Stimulated activated CD4-positive, alpha-beta T cell treated with anti-CD3 and anti-CD28 coated beads, Interleukin-2, amount 100 ng/mL, for 24 hours (primary cell): ENCODE measurements around the gene NCAN.
"Not testable (repeated sequence)": the region's sequence is repeated elsewhere in the genome, so short reads cannot be mapped to it uniquely, and the experiment has no call there.

Experiments used
- DNase-seq, 2 donors: peaks; one replicate each; pipeline ENCODE4 v3.0.0-alpha.2; 2020

NCAN gene

DNA sequence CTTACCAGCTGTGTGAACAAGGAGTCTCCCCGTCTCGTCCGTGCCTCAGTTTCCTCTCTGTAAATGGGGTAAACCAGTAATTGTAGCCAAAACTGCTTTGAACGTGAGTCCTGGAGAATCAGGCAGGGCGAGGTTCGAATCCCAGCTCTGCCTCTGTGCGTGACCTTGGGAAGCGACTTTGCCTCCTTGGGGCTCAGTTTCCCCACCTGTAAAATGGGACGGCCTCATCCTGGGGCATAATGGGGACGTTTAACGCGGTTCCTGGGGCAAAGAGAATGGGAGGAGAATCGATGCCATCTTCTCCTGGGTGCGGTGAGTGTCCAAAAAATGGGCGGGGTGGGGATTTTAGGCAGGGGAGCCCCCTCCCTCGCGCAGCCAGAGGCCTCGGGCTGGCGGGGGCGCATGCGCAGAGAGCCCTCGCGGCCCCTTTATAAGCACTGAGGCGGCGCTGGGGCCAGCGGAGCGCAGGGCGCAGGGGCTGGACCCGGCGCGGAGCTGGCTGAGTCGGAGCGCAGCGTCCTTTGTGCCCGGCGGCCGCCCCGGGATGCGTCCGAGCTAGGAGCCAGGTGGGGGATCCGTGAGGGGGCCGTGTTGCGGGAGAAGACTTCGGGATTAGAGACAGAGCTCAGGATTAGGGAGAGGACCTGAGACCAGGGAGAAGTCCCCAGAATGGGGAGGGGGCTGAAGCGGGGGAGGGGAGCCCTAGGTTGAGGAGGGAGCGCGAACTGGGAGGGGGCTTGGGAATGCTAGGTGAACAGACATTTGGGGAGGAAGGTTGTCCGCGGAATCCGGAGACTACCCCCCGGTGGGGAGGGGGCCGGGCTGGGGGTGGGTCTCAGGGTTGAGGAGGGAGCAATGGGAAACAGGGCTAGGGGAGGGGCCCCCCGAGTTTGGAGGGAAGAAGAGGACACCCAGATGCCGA, at the start of gene NCAN:
Gene NCAN, plus strand, starts transcription at position 460 of the 922 bp plus-strand sequence. CDS start 4,996 bp downstream, outside the sequence.
- no peak for DNase-seq

DNA sequence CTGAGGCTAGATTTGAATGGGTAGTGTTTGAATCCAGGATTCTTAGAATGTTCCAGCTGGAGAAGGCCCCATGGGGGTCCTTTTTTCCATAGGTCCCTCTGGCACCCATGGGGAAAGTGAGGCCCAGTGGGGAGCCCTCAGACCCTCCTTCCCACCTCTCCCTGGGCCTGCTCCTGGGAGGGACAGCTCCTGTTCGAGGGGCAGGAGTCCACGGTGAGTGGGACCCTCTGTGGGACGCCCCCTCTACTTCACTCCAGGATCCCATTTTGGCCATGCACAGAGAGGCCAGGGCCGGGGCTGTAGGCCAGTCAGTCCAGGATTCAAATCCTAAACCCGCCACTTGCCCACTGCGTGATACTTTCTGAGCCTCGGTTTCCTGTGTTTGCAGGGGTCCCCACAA, 49.3 kb upstream of the NCAN start:
- no peak for DNase-seq

GRCh38 chr19:19165396-19165795, 46.4 kb upstream of the NCAN start:
- DNase-seq, result no peak

- DNase-seq, result no peak
Observed at GRCh38 chr19:19167612-19168011, 44.1 kb upstream of the NCAN start.

- no peak for DNase-seq
Observed at GRCh38 chr19:19169236-19170052, 42.3 kb upstream of the NCAN start.

GRCh38 chr19:19170053-19170872, 41.5 kb upstream of the NCAN start, which contains the start of gene MEF2B:
Gene MEF2B, minus strand, starts transcription at chr19:19170263. Its CDS starts 19,528 bp downstream, at chr19:19150735.
- peak; percentile 79 to 88 for DNase-seq

DNA sequence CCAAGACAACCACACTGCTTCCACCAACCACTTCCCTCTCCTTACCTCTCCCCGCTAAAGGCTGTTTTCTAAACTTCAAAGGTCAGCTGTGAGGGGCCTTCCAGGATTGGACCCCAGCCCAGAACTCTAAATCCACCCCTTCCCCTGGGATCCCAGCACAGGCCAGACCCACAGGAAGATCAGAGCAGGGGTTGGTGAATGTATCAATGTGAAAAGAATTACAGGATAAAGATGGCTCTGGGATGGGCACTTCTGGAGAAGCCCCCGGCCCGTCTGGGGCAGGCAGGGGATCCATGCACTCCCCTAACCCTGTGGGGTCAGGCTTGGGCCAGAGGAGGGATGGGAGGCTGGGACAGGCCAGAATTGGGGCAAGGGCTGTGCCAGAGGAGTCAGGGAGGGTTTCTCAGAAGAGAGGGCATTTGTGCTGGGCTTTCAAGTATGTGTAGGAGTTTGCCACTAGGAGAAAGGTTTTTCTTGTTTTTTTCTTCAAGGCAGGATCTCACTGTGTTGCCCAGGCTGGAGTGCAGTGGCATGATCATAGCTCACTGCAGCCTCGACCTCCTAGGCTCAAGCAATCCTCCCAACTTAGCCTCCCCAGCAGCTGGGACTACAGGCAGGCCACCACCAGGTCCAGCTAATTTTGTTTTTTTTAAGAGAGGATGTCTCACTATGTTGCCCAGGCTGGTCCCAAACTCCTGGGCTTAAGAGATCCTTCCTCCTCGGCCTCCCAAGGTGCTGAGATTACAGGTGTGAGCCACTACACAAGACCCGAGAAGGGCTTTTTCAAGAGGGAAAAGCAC, 40.7 kb upstream of the NCAN start:
- DNase-seq, result no peak

GRCh38 chr19:19171821-19172532, 39.8 kb upstream of the NCAN start:
- no peak for DNase-seq

DNA sequence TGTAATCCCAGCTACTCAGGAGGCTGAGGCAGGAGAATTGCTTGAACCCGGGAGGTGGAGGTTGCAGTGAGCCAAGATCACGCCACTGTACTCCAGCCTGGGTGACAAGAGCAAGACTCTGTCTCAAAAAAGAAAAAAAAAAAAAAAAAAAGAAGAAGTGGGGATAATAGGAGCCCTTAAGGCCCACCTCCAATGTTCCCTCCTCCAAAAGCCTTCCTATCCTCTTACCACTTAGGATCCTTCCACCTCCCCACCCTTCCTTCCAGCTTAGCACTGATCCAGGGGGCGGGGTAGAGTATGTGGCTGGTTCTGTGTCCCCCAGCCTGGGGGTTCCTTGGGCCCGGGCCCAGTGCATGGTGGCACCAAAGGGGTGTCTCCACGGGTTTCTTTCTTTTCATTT, 38.5 kb upstream of the NCAN start:
- DNase-seq, result not testable (repeated sequence)

DNA sequence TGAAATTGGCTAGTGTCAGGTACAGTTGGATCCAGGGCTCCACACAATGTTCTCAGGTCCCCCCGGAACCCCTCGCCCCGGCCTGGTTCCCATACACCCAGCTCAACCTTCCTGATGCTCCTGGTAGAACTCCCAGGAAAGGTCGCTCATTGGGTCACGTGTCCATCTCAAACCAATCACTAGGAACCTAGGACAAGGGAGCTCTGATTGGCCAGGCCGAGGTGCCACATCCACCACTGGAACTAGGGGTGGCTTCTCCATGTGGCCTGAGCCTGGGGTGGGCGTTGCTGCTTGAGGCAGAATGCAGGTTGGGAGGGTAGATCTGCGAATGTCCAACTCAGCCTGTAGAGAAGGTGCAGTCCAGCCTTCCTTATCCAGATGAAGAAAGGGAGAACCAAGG, 34.8 kb upstream of the NCAN start:
- no peak for DNase-seq

DNA sequence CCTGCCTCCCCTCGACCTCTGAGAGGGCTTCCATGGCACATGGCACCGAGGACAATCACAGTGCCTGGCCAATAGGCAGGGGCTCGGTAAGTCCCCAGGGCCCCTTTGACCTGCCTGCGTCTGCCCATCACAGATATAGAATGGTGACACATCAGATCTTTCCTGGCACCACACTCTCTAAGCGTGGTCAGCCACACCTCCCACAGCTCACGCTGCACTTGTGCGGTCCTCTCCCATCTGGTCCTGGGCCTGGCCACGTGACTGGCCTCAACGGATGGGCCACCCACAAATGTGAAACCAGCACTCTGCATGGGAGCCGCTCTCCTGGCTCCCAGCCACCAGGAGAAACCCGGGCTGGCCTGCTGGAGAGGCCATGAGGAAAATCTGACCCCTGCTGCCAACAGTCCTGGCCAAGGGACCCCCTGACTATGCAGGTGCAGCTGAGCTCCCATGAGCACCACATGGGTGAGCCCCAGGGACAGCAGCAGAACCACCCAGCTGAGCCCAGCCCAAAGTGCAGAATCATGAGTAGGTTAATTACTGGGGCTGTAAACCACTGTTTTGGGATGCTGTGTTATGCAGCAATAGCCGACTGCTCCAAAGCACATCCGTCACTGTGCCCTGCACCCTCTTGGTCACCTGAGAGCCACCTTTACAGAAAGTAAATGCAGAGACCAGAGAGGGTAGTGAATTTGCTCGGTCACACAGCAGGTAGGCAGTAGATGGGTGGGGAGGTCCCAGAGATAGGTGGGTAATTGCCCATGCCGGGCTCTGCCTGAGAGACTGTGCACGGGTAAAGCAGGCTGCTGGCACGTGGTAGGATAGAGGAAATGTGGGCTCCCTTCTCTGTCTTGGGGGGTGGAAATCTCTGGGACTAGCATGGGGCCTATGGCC, 32.0 kb upstream of the NCAN start:
- no peak for DNase-seq

GRCh38 chr19:19181488-19181998, 30.2 kb upstream of the NCAN start:
- DNase-seq, result no peak

GRCh38 chr19:19185853-19186740, 25.7 kb upstream of the NCAN start:
- DNase-seq, result peak; percentile 59 to 80

- no peak for DNase-seq
Observed at GRCh38 chr19:19186742-19187141, 25.0 kb upstream of the NCAN start.

- DNase-seq, result no peak
Observed at GRCh38 chr19:19191768-19192077, 20.0 kb upstream of the NCAN start.

DNA sequence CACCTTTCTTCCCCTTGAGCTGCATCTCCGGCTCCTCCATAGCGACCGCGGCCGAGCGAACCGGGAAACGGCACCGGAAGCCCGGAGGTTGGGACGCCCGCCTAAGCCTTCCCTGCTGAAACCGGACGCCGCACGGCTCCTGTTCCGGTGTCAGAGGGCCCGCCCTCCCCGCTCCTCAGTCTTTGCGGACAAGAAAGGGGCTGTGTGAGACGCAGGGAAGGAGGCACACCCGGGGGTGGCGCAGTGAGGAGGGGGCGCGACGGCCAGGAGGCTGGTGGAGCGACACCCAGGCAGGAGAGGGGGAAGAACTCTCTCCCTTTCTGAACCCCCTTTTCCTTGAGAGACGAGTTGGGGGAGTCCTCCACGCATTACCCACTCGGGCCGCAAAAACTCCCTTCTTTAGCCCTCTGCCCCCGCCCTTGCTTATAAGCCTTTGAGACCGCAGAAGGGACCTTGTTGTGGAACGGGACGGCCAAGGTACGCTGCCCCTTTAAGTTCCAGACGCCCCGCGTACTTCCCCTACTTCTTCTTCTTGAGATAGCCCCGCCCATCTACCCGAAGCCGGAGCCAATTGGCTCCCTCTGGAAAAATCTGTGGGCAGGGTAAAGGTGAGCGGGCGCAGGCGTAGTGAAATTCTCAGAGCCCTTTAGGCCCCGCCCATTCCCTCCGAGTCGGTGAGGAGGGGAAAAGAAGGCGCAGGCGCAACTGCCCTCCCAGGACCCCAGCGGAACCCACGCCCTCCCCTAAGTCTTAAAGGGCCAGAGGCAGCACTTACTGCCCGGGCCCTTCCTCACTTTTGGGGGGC, 19.5 kb upstream of the NCAN start, which contains the start of the genes BORCS8 and RFXANK:
Gene BORCS8, minus strand, starts transcription at position 75 of the 805 bp plus-strand sequence. Its CDS starts 35 bp downstream, at position 40.
Gene RFXANK, plus strand, starts transcription at position 181 of the 805 bp plus-strand sequence. CDS start 1,689 bp downstream, outside the sequence.
- peak; percentile 99 for DNase-seq

DNA sequence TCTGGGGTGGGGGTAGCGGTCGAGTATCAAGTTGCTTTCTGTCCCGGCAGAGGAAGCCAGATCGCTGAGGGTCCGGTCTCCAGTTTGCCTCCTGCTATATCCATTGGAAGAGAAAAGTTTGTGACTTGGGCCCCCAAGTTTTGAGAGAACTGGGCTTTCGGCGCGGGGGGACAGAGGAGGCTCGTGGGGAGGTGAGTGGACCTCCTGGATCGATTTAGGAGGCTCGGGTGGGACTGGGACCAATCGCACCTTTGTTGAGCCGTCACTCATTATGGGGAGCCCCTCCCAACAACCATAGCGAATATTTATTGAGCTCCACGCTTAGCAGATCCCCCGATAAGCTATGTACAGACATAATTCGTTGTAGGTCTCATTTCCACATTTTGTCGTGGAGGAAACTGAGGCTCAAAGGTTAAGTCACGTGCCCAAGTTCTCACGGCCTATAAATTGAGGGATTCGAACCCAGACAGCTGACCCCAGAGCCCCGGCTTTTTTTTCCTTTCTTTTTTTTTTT, 18.8 kb upstream of the NCAN start:
- no peak for DNase-seq

GRCh38 chr19:19193926-19194325, 17.8 kb upstream of the NCAN start:
- DNase-seq, result no peak
